PC-3 (cell line): ENCODE measurements around the gene PIGV. TPM values are rescaled to one million over a fixed set of nuclear protein-coding genes. Genes with fewer than 3 reads are reported as not detected.
"Not testable (repeated sequence)": the region's sequence is repeated elsewhere in the genome, so short reads cannot be mapped to it uniquely, and the experiment has no call there.

Experiments used
- ATAC-seq: fragments of 200-7000 bp; cut with Tn5 transposase; 2 replicates; pipeline ENCODE4 v1.9.1; 2020; ENCODE audit warnings: mild to moderate bottlenecking, moderate library complexity
- BruUV-seq: library from RNA; stranded (reverse); fragments of 400-500 nt; replicated peaks from 2 replicates; lab custom pipeline; 2021; lab: Mats Ljungman, UMichigan
- CTCF ChIA-PET: fragments of 300-600 bp; sonication (Branson Sonifier 250); formaldehyde crosslinking; loops from one replicate; lab custom pipeline; 2022; ENCODE audit warnings: antibody characterized with exemption; lab: Charles Lee
- POLR2A ChIA-PET: fragments of 300-600 bp; sonication (Branson Sonifier 250); formaldehyde crosslinking; loops from one replicate; lab custom pipeline; 2022; ENCODE audit warnings: antibody characterized with exemption; ENCODE audit not compliant: unreplicated experiment; lab: Charles Lee
- DNase-seq: peaks from one replicate; pipeline ENCODE4 v3.0.0-alpha.2; 2015
- H2AFZ ChIP-seq: fragments of 300-600 bp; sonication (generic); 2 replicates; pipeline ENCODE4 v1.6.0; 2016; ENCODE audit warnings: antibody characterized with exemption, low read length
- H3F3A ChIP-seq: fragments of 300-600 bp; sonication (generic); one replicate; pipeline ENCODE4 v1.6.0; 2017; ENCODE audit warnings: antibody characterized with exemption, low read length, control low read depth, mild to moderate bottlenecking; ENCODE audit not compliant: unreplicated experiment
- H3K27ac ChIP-seq: fragments of 300-600 bp; sonication (generic); 2 replicates; pipeline ENCODE4 v1.5.1; 2016; ENCODE audit warnings: mild to moderate bottlenecking, low read length
- H3K27me3 ChIP-seq: fragments of 300-600 bp; sonication (generic); 2 replicates; pipeline ENCODE4 v1.6.1; 2016; ENCODE audit warnings: low read length, mixed read lengths
- H3K36me3 ChIP-seq: fragments of 300-600 bp; sonication (generic); 2 replicates; pipeline ENCODE4 v1.6.1; 2016; ENCODE audit warnings: low read depth, mixed run types, low read length, mixed read lengths
- H3K4me1 ChIP-seq: fragments of 300-600 bp; sonication (generic); 2 replicates; pipeline ENCODE4 v1.5.1; 2016; ENCODE audit warnings: low read length; ENCODE audit not compliant: insufficient read depth
- H3K4me2 ChIP-seq: fragments of 300-600 bp; sonication (generic); 2 replicates; pipeline ENCODE4 v1.6.0; 2016; ENCODE audit warnings: low read length
- H3K4me3 ChIP-seq: fragments of 300-600 bp; sonication (generic); 2 replicates; pipeline ENCODE4 v1.5.1; 2016; ENCODE audit warnings: mild to moderate bottlenecking, low read length, mixed read lengths
- H3K79me2 ChIP-seq: fragments of 300-600 bp; sonication (generic); 2 replicates; pipeline ENCODE4 v1.6.1; 2017; ENCODE audit warnings: low read length, mixed read lengths
- H3K9ac ChIP-seq: fragments of 300-600 bp; sonication (generic); 2 replicates; pipeline ENCODE4 v1.6.0; 2016; ENCODE audit warnings: mild to moderate bottlenecking, low read length
- H3K9me2 ChIP-seq: fragments of 300-600 bp; sonication (generic); replicated peaks from 2 replicates; pipeline ENCODE4 v1.6.1; 2016; ENCODE audit warnings: mixed run types, low read length, mixed read lengths
- H3K9me3 ChIP-seq: fragments of 300-600 bp; sonication (generic); 2 replicates; pipeline ENCODE4 v1.6.1; 2016; ENCODE audit warnings: low read length, mixed read lengths
- H4K20me1 ChIP-seq: fragments of 300-600 bp; sonication (generic); 2 replicates; pipeline ENCODE4 v1.6.1; 2016; ENCODE audit warnings: low read length, mixed read lengths
- CTCF ChIP-seq: fragments of 300-600 bp; sonication (generic); conservative IDR thresholded peaks from 2 replicates; pipeline ENCODE4 v1.5.1; 2017; ENCODE audit warnings: antibody characterized with exemption, low read depth, mild to moderate bottlenecking, low read length
- EZH2 ChIP-seq: fragments of 300-600 bp; sonication (generic); IDR thresholded peaks from one replicate; pipeline ENCODE4 v1.6.1; 2017; ENCODE audit warnings: antibody characterized with exemption, mild to moderate bottlenecking, low read length; ENCODE audit not compliant: unreplicated experiment
- EZH2phosphoT487 ChIP-seq: fragments of 300-600 bp; sonication (generic); IDR thresholded peaks from 2 replicates; pipeline ENCODE4 v1.6.1; 2018; ENCODE audit warnings: mild to moderate bottlenecking, antibody characterized with exemption, low read length, borderline replicate concordance
- intact Hi-C: fragments of 100-400 bp; cut with micrococcal nuclease; formaldehyde crosslinking; loops from 2 replicates; pipeline ENCODE4 v1.9.0; 2023
- total RNA-seq: library from RNA; depleted of rRNA; stranded (reverse); fragments of >200 nt; gene quantifications from 2 replicates; pipeline ENCODE4 v1.2.3, GENCODE V29; 2014

The PIGV gene
- total RNA-seq, 1 experiment from 2014 or later = 6.0 TPM

- POLR2A ChIA-PET = interaction anchor here (0.6 to 0.7 kb wide), 2 partner anchors 21 to 116 kb away, joined by 4 to 10 read pairs; no protein-coding TSS in a partner anchor
- H4K20me1 ChIP-seq, H3K27ac ChIP-seq, H3K36me3 ChIP-seq, H3K9me3 ChIP-seq, H3K9me2 ChIP-seq, H3F3A ChIP-seq, H3K4me1 ChIP-seq, BruUV-seq, H3K79me2 ChIP-seq, H3K9ac ChIP-seq, H2AFZ ChIP-seq, H3K4me3 ChIP-seq, H3K27me3 ChIP-seq, H3K4me2 ChIP-seq: not testable (repeated sequence)
- peak; percentile 65 for TF ChIP-seq CTCF
- CTCF ChIA-PET = interaction anchor here (1.0 to 1.3 kb wide), 5 partner anchors 10 to 71 kb away, joined by 3 to 11 read pairs (median 5); no protein-coding TSS in a partner anchor
- intact Hi-C loops = loop anchor here (5.0 kb wide), 1 partner anchor 67 kb away; no protein-coding TSS in a partner anchor
- ATAC-seq (peak; percentile 40; the same call in 1 of the 2 replicates), DNase-seq (peak; percentile 83)
Observed at GRCh38 chr1:26810105-26810504, 22.4 kb downstream of the PIGV start.

GRCh38 chr1:26811057-26811456 lies 23.3 kb downstream of the PIGV start:
- H4K20me1 ChIP-seq = no peaks in the 10 kb centered on the region
- no peak overlapping the region for H3K9ac ChIP-seq
- ATAC-seq = no peak
- no peak for DNase-seq
- BruUV-seq = no TSS peak
- no peak overlapping the region for H3K4me2 ChIP-seq
- H3K27me3 ChIP-seq = no peaks in the 10 kb centered on the region
- TF ChIP-seq CTCF = no peak
- TF ChIP-seq EZH2 = no peak
- no peak for TF ChIP-seq EZH2phosphoT487
- H3K36me3 ChIP-seq = no peaks in the 10 kb centered on the region
- no peaks in the 10 kb centered on the region for H3K9me3 ChIP-seq
- intact Hi-C loops = loop anchor here (5.0 kb wide), 1 partner anchor 66 kb away; no protein-coding TSS in a partner anchor
- no peaks in the 10 kb centered on the region for H3K9me2 ChIP-seq
- H3K4me3 ChIP-seq = no peak overlapping the region
- POLR2A ChIA-PET = no interaction called here
- H2AFZ ChIP-seq = no peak overlapping the region
- CTCF ChIA-PET = interaction anchor here (0.6 to 1.2 kb wide), 2 partner anchors 12 to 22 kb away, joined by 3 read pairs; no protein-coding TSS in a partner anchor
- H3F3A ChIP-seq = no peaks in the 10 kb centered on the region
- H3K27ac ChIP-seq = no peak overlapping the region
- H3K79me2 ChIP-seq = no peaks in the 10 kb centered on the region
- no peaks in the 10 kb centered on the region for H3K4me1 ChIP-seq

- no peaks in the 10 kb centered on the region for H3K9me2 ChIP-seq
- ATAC-seq (no peak), DNase-seq (no peak)
- CTCF ChIA-PET = interaction anchor here (0.6 kb wide), 1 partner anchor 23 kb away, joined by 3 read pairs; no protein-coding TSS in a partner anchor
- H3K4me1 ChIP-seq = no peaks in the 10 kb centered on the region
- H4K20me1 ChIP-seq = no peaks in the 10 kb centered on the region
- no peaks in the 10 kb centered on the region for H3F3A ChIP-seq
- POLR2A ChIA-PET = no interaction called here
- no peaks in the 10 kb centered on the region for H3K9me3 ChIP-seq
- no peak overlapping the region for H3K4me2 ChIP-seq
- H3K36me3 ChIP-seq = no peaks in the 10 kb centered on the region
- no peak overlapping the region for H3K9ac ChIP-seq
- no peak overlapping the region for H3K27ac ChIP-seq
- H3K27me3 ChIP-seq = no peaks in the 10 kb centered on the region
- no TSS peak for BruUV-seq
- intact Hi-C loops = loop anchor here (5.0 kb wide), 1 partner anchor 66 kb away; no protein-coding TSS in a partner anchor
- TF ChIP-seq CTCF (no peak), EZH2 (no peak), EZH2phosphoT487 (no peak)
- H3K79me2 ChIP-seq = no peaks in the 10 kb centered on the region
- no peak overlapping the region for H2AFZ ChIP-seq
- no peak overlapping the region for H3K4me3 ChIP-seq
Observed at GRCh38 chr1:26811708-26812107, 24.0 kb downstream of the PIGV start.
